Body of pancreas (tissue), 4 donors: Measurements from ENCODE around the gene BMPER.

Experiments used
- POLR2A ChIP-seq, 3 donors: fragments of 450-650 bp; IDR thresholded peaks; one replicate each; pipeline ENCODE4 v1.6.1; 2016; ENCODE audit warnings: antibody characterized with exemption in 3 of 3, mild to moderate bottlenecking in 2 of 3
- TF ChIP-seq, protein P1 (sequence below), 7 experiments: fragments of 450-650 bp in 4 of 7; fragments of 200-600 bp in 3 of 7; sonication (generic) in 3 of 7; IDR thresholded peaks; one replicate each; pipeline ENCODE4 v1.5.1; 2016 to 2019; ENCODE audit warnings: antibody characterized with exemption in 7 of 7

GRCh38 chr7:34191162-34191561, 285.8 kb downstream of the BMPER start:
- TF ChIP-seq, protein P1, sequence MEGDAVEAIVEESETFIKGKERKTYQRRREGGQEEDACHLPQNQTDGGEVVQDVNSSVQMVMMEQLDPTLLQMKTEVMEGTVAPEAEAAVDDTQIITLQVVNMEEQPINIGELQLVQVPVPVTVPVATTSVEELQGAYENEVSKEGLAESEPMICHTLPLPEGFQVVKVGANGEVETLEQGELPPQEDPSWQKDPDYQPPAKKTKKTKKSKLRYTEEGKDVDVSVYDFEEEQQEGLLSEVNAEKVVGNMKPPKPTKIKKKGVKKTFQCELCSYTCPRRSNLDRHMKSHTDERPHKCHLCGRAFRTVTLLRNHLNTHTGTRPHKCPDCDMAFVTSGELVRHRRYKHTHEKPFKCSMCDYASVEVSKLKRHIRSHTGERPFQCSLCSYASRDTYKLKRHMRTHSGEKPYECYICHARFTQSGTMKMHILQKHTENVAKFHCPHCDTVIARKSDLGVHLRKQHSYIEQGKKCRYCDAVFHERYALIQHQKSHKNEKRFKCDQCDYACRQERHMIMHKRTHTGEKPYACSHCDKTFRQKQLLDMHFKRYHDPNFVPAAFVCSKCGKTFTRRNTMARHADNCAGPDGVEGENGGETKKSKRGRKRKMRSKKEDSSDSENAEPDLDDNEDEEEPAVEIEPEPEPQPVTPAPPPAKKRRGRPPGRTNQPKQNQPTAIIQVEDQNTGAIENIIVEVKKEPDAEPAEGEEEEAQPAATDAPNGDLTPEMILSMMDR (IDR thresholded peaks at IDR 0.05), result no peak
- TF ChIP-seq POLR2A (IDR thresholded peaks at IDR 0.05), result no peak
